MM.1S (cell line): ENCODE measurements around the gene MSI2.
A peak's percentile ranks its signal among the peaks of the same experiment; 100 is the strongest.

Experiments
- DNase-seq: peaks from one replicate; pipeline ENCODE4 v3.0.0-alpha.2; 2015
- H2AFZ ChIP-seq: fragments of 300-600 bp; sonication (generic); 2 replicates; pipeline ENCODE4 v1.6.0; 2016; ENCODE audit warnings: antibody characterized with exemption, low read length
- H3F3A ChIP-seq: fragments of 300-600 bp; sonication (generic); 2 replicates; pipeline ENCODE4 v1.6.1; 2016; ENCODE audit warnings: mild to moderate bottlenecking, antibody characterized with exemption, low read length, moderate library complexity, mixed read lengths; ENCODE audit not compliant: insufficient read depth
- H3K27ac ChIP-seq: fragments of 300-600 bp; sonication (generic); 2 replicates; pipeline ENCODE4 v1.5.1; 2016; ENCODE audit warnings: mild to moderate bottlenecking, low read length
- H3K27me3 ChIP-seq: fragments of 300-600 bp; sonication (generic); replicated peaks from 2 replicates; pipeline ENCODE4 v1.6.0; 2016; ENCODE audit warnings: low read length; ENCODE audit not compliant: insufficient read depth
- H3K36me3 ChIP-seq: fragments of 300-600 bp; sonication (generic); replicated peaks from 2 replicates; pipeline ENCODE4 v1.6.1; 2016; ENCODE audit warnings: mild to moderate bottlenecking, low read length, mixed read lengths; ENCODE audit not compliant: insufficient read depth
- H3K4me1 ChIP-seq: fragments of 300-600 bp; sonication (generic); 2 replicates; pipeline ENCODE4 v1.6.1; 2016; ENCODE audit warnings: low read length, mixed read lengths
- H3K4me2 ChIP-seq: fragments of 300-600 bp; sonication (generic); 2 replicates; pipeline ENCODE4 v1.6.0; 2016; ENCODE audit warnings: low read depth, low read length
- H3K4me3 ChIP-seq: fragments of 300-600 bp; sonication (generic); 2 replicates; pipeline ENCODE4 v1.5.1; 2016; ENCODE audit warnings: low read length, mixed read lengths
- H3K79me2 ChIP-seq: fragments of 300-600 bp; sonication (generic); 2 replicates; pipeline ENCODE4 v1.6.1; 2016; ENCODE audit warnings: mixed run types, low read length, mixed read lengths
- H3K9ac ChIP-seq: fragments of 300-600 bp; sonication (generic); 2 replicates; pipeline ENCODE4 v1.6.1; 2016; ENCODE audit warnings: low read length, mixed read lengths
- H3K9me2 ChIP-seq: fragments of 300-600 bp; sonication (generic); replicated peaks from 2 replicates; pipeline ENCODE4 v1.6.1; 2016; ENCODE audit warnings: mild to moderate bottlenecking, low read length, mixed read lengths; ENCODE audit not compliant: insufficient read depth
- H3K9me3 ChIP-seq: fragments of 300-600 bp; sonication (generic); replicated peaks from 2 replicates; pipeline ENCODE4 v1.6.1; 2016; ENCODE audit warnings: mild to moderate bottlenecking, low read length, mixed read lengths; ENCODE audit not compliant: insufficient read depth
- H4K20me1 ChIP-seq: fragments of 300-600 bp; sonication (generic); 2 replicates; pipeline ENCODE4 v1.6.1; 2016; ENCODE audit warnings: mild to moderate bottlenecking, low read length, moderate library complexity, mixed read lengths; ENCODE audit not compliant: insufficient read depth
- CTCF ChIP-seq: fragments of 300-600 bp; sonication (generic); IDR thresholded peaks from 2 replicates; pipeline ENCODE4 v1.5.1; 2016; ENCODE audit warnings: antibody characterized with exemption, low read length, mixed read lengths
- EZH2 ChIP-seq: fragments of 300-600 bp; sonication (generic); optimal IDR thresholded peaks from 2 replicates; pipeline ENCODE3; 2017; ENCODE audit warnings: low read depth, mild to moderate bottlenecking, antibody characterized with exemption, low read length, mixed read lengths
- EZH2phosphoT487 ChIP-seq: fragments of 300-600 bp; sonication (generic); IDR thresholded peaks from 2 replicates; pipeline ENCODE4 v1.6.1; 2018; ENCODE audit warnings: antibody characterized with exemption, low read length

Gene MSI2

DNA sequence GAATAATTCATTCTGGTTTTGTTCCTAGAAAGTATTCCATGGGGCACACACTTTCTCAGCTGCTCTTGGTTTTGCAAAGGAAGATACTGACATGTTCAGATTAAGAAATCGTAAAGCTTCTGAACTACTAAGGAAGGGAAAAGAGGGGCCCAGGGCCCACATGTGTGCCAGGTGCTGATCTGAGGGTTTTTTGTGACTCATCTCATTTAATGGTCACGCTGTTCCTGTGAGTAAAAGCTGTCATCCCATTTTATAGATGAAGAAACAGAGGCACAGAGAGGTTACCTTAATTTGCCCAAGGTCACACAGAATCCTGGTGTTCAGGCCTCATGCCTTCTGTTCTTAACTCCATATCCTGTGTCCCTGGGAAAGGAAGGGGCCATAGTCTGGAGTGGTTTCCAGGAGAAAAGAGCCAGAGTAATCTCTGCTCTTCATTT, 113.2 kb downstream of the MSI2 start:
- no peak for DNase-seq
- H3K36me3 ChIP-seq, result no peaks in the 10 kb centered on the region
- peaks cover 13% of the 10 kb centered on the region for H3F3A ChIP-seq
- H3K9ac ChIP-seq, result peak overlapping the region; percentile 26; the same call in 1 of the 2 replicates
- no peak overlapping the region for H3K4me3 ChIP-seq
- H3K4me1 ChIP-seq, result peaks cover 25% of the 10 kb centered on the region
- no peaks in the 10 kb centered on the region for H3K9me3 ChIP-seq
- no peaks in the 10 kb centered on the region for H4K20me1 ChIP-seq
- H3K9me2 ChIP-seq, result no peaks in the 10 kb centered on the region
- H3K27ac ChIP-seq, result peak overlapping the region; percentile 87; the same call in 1 of the 2 replicates
- no peak overlapping the region for H2AFZ ChIP-seq
- no peaks in the 10 kb centered on the region for H3K27me3 ChIP-seq
- H3K79me2 ChIP-seq, result peaks cover 82% of the 10 kb centered on the region
- TF ChIP-seq CTCF (no peak), EZH2 (no peak)
- H3K4me2 ChIP-seq, result 0 out of 2 replicates have a peak overlapping the region, but pooled peaks have one; percentile 2

DNA sequence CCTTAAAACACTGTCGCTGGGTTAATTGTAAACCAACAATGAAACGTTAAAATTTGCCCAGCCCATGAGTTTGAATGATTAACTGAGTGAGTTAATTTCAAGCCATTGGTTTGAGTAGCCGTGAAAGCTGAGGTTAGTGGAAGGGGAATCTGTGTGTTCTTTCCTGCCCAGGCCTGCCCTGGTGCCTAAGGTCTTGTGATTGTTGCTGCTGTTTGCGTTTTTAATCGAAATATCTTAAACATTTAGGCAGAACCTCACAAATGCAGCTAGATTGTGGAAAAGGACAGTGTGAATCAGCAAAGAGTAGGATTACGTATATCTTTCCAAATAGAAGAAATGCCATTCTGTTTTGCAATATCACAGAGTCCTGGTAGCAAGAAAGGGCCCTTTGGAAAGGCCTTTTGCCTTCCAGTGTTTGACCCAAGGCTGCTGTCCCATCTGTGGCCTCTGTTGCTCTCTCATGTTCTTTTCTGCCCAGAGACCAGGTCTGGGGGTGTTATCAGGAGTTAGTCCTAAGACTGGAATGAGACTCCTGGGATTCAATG, 113.8 kb downstream of the MSI2 start:
- H4K20me1 ChIP-seq, result no peaks in the 10 kb centered on the region
- DNase-seq, result no peak
- H3K4me1 ChIP-seq, result peaks cover 25% of the 10 kb centered on the region
- H3K27ac ChIP-seq, result peak overlapping the region; percentile 87; the same call in 1 of the 2 replicates
- TF ChIP-seq CTCF (no peak), EZH2 (no peak), EZH2phosphoT487 (no peak)
- no peak overlapping the region for H3K9ac ChIP-seq
- peaks cover 81% of the 10 kb centered on the region for H3K79me2 ChIP-seq
- H3K9me2 ChIP-seq, result no peaks in the 10 kb centered on the region
- peaks cover 13% of the 10 kb centered on the region for H3F3A ChIP-seq
- no peak overlapping the region for H2AFZ ChIP-seq
- no peaks in the 10 kb centered on the region for H3K27me3 ChIP-seq
- no peaks in the 10 kb centered on the region for H3K9me3 ChIP-seq
- no peak overlapping the region for H3K4me2 ChIP-seq
- no peaks in the 10 kb centered on the region for H3K36me3 ChIP-seq
- no peak overlapping the region for H3K4me3 ChIP-seq

DNA sequence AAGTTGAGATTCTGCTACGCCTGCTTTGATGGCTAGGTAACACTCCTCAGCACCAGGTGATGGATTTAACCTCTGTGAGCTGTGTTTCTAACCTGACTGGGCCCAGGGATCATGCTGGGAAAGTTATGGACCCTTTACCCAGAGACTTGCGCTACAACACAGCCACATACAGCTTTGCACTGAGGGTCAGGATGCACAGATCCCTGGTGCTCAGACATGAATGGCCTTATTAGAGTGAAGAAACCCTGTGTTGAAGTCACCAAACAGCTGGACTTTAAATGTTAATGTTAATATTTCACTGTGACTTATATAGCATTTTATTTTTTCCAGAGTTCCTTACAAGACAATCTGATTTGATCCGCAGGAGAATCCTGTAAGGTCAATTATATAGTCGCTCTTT, 114.3 kb downstream of the MSI2 start:
- peaks cover 13% of the 10 kb centered on the region for H3F3A ChIP-seq
- H3K79me2 ChIP-seq, result peaks cover 81% of the 10 kb centered on the region

More for the DNA sequence above, 114.3 kb downstream of the MSI2 start:
- H3K9me2 ChIP-seq, result no peaks in the 10 kb centered on the region
- H4K20me1 ChIP-seq, result no peaks in the 10 kb centered on the region
- no peak overlapping the region for H3K4me2 ChIP-seq
- no peaks in the 10 kb centered on the region for H3K27me3 ChIP-seq
- no peak overlapping the region for H2AFZ ChIP-seq
- H3K36me3 ChIP-seq, result no peaks in the 10 kb centered on the region
- no peak for DNase-seq
- no peak for TF ChIP-seq EZH2phosphoT487
- TF ChIP-seq CTCF, result no peak
- no peak for TF ChIP-seq EZH2
- H3K9me3 ChIP-seq, result no peaks in the 10 kb centered on the region
- no peak overlapping the region for H3K9ac ChIP-seq
- H3K27ac ChIP-seq, result no peak overlapping the region
- no peak overlapping the region for H3K4me3 ChIP-seq
- H3K4me1 ChIP-seq, result peaks cover 25% of the 10 kb centered on the region
